SJCRH30 (cell line): ENCODE results near the gene ZNF584. TPM values are rescaled to one million over a fixed set of nuclear protein-coding genes. Genes with fewer than 3 reads are reported as not detected.

Source experiments
- DNase-seq, 2 experiments: peaks; one replicate each; pipeline ENCODE4 v3.0.0-alpha.2; 2015 to 2020
- H3K27ac ChIP-seq: fragments of 250-450 bp; sonication (Bioruptor Pico); 2 replicates; pipeline ENCODE4 v1.5.1; 2020; ENCODE audit warnings: mild to moderate bottlenecking, moderate library complexity
- H3K27me3 ChIP-seq: fragments of 250-450 bp; sonication (Bioruptor Pico); 2 replicates; pipeline ENCODE4 v1.5.1; 2020; ENCODE audit warnings: mild to moderate bottlenecking, moderate library complexity
- H3K36me3 ChIP-seq: fragments of 250-450 bp; sonication (Bioruptor Pico); 2 replicates; pipeline ENCODE4 v1.5.1; 2020; ENCODE audit warnings: mild to moderate bottlenecking, moderate library complexity
- H3K4me1 ChIP-seq: fragments of 250-450 bp; sonication (Bioruptor Pico); 2 replicates; pipeline ENCODE4 v1.5.1; 2020; ENCODE audit warnings: mild to moderate bottlenecking, moderate library complexity
- H3K4me3 ChIP-seq: fragments of 250-450 bp; sonication (Bioruptor Pico); 2 replicates; pipeline ENCODE4 v1.5.1; 2020; ENCODE audit warnings: mild to moderate bottlenecking, moderate library complexity
- H3K9me3 ChIP-seq: fragments of 250-450 bp; sonication (Bioruptor Pico); replicated peaks from 2 replicates; pipeline ENCODE4 v1.5.1; 2020; ENCODE audit warnings: mild to moderate bottlenecking, moderate library complexity
- total RNA-seq: library from RNA; depleted of rRNA; stranded (reverse); fragments of >200 nt; shearing (Covaris generic); gene quantifications from 2 replicates; pipeline ENCODE4 v1.2.3, GENCODE V29; 2014; rRNA removed

ZNF584 gene
- total RNA-seq, 1 experiment from 2014 or later, result 12.2 TPM

- peaks cover 7% of the 10 kb centered on the region; the same call in 1 of the 2 replicates for H3K9me3 ChIP-seq
- no peak overlapping the region for H3K27ac ChIP-seq
- H3K4me1 ChIP-seq, result no peaks in the 10 kb centered on the region
- no peak overlapping the region for H3K4me3 ChIP-seq
- H3K27me3 ChIP-seq, result no peaks in the 10 kb centered on the region
- DNase-seq, result no peak
- H3K36me3 ChIP-seq, result peaks cover 4% of the 10 kb centered on the region; the same call in 1 of the 2 replicates
These were observed 45.3 kb downstream of the ZNF584 start for GRCh38 chr19:58453743-58454142.

- Histone ChIP-seq H3K36me3 (peaks cover 4% of the 10 kb centered on the region; the same call in 1 of the 2 replicates), H3K9me3 (no peaks in the 10 kb centered on the region), H3K4me3 (no peak overlapping the region), H3K4me1 (no peaks in the 10 kb centered on the region), H3K27me3 (no peaks in the 10 kb centered on the region), H3K27ac (no peak overlapping the region)
- DNase-seq, result no peak
These were observed 46.9 kb downstream of the ZNF584 start for GRCh38 chr19:58455306-58455705.

GRCh38 chr19:58456111-58456510, 47.7 kb downstream of the ZNF584 start:
- H3K27ac ChIP-seq, result no peak overlapping the region
- DNase-seq, result no peak
- peaks cover 4% of the 10 kb centered on the region; the same call in 1 of the 2 replicates for H3K36me3 ChIP-seq
- no peaks in the 10 kb centered on the region for H3K9me3 ChIP-seq
- no peaks in the 10 kb centered on the region for H3K27me3 ChIP-seq
- H3K4me3 ChIP-seq, result no peak overlapping the region
- no peaks in the 10 kb centered on the region for H3K4me1 ChIP-seq

GRCh38 chr19:58460039-58460438, 51.6 kb downstream of the ZNF584 start:
- Histone ChIP-seq H3K4me1 (no peaks in the 10 kb centered on the region), H3K4me3 (no peak overlapping the region), H3K9me3 (no peaks in the 10 kb centered on the region), H3K27ac (no peak overlapping the region), H3K27me3 (no peaks in the 10 kb centered on the region), H3K36me3 (peaks cover 4% of the 10 kb centered on the region; the same call in 1 of the 2 replicates)
- no peak for DNase-seq

DNA sequence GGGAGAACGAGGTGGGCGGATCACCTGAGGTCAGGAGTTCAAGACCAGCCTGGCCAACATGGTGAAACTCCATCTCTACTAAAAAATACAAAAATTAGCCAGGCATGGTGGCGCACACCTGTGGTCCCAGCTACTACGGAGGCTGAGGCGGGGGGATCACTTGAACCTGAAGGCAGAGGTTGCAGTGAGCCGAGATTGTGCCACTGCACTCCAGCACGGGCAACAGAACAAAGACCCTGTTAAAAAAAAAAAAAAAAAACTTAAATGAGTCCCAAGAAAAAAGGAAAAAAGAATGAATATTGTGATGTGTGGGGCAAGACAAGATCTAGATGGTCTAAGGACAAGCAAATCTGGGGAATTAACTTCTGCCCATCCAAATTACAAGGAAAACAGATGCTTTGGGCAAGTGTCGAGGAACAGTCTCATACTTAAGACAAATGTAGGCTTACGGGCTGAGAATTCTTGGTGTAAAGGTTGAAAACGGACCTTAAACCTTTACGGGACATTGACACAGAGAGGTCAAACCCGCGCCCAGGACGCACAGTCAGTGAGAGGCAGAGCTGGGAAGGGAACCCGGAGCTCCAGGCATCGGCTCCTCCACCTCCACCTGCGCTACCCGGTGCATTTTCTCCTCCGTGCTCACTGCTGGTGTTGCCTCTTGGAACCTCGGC, 57.8 kb downstream of the ZNF584 start:
- Histone ChIP-seq H3K27me3 (no peaks in the 10 kb centered on the region), H3K4me1 (0 out of 2 replicates have a peak, but pooled peaks cover 2% of the 10 kb centered on the region), H3K27ac (no peak overlapping the region), H3K36me3 (no peaks in the 10 kb centered on the region), H3K4me3 (peak overlapping the region; percentile 77), H3K9me3 (no peaks in the 10 kb centered on the region)
- no peak for DNase-seq

GRCh38 chr19:58466760-58467589, 58.5 kb downstream of the ZNF584 start, which contains the start of gene ZNF324:
Gene ZNF324 (plus strand): TSS chr19:58467080. CDS start chr19:58469186, 2,106 bp downstream.
- DNase-seq, result peak; percentile 97
- Histone ChIP-seq H3K4me3 (peak within 1 kb of the TSS; percentile 77), H3K27ac (peak within 1 kb of the TSS; percentile 20; the same call in 1 of the 2 replicates), H3K36me3 (0 out of 2 replicates have a peak, but pooled peaks cover under 1% of the 10 kb centered on the region), H3K9me3 (no peaks in the 10 kb centered on the region), H3K27me3 (no peaks in the 10 kb centered on the region), H3K4me1 (0 out of 2 replicates have a peak, but pooled peaks cover 2% of the 10 kb centered on the region)

Other genes with a start within 250 kb of the ZNF584 start
- gene ZNF274, start 225.6 kb upstream of the ZNF584 start, total RNA-seq, result 19.3 and 23.3 TPM in 2 replicates
- gene ZNF544, start 179.7 kb upstream of the ZNF584 start, total RNA-seq, result 40.5 and 46.1 TPM in 2 replicates
- 12.7 and 13.4 TPM in 2 replicates for gene ZNF8, start 129.7 kb upstream of the ZNF584 start, total RNA-seq
- gene ERVK3-1, start 103.3 kb upstream of the ZNF584 start, total RNA-seq, result 45.0 and 47.4 TPM in 2 replicates
- 4.7 and 5.0 TPM in 2 replicates for gene ZSCAN22, start 81.7 kb upstream of the ZNF584 start, total RNA-seq
- 9.7 and 10.2 TPM in 2 replicates for gene A1BG, start 55.2 kb upstream of the ZNF584 start, total RNA-seq
- 0.45 and 0.73 TPM in 2 replicates for gene ZNF497, start 45.9 kb upstream of the ZNF584 start, total RNA-seq
- 0.30 and 0.47 TPM in 2 replicates for gene ZNF837, start 27.6 kb upstream of the ZNF584 start, total RNA-seq
- gene RPS5, start 21.4 kb upstream of the ZNF584 start, total RNA-seq, result 1,942 and 2,376 TPM in 2 replicates
- 0.20 and 0.38 TPM in 2 replicates for gene RNF225, start 13.0 kb upstream of the ZNF584 start, total RNA-seq
- gene ZNF132, start 31.5 kb downstream of the ZNF584 start, total RNA-seq, result not detected in 2 replicates
- 6.4 and 6.7 TPM in 2 replicates for gene ZNF324B, start 43.0 kb downstream of the ZNF584 start, total RNA-seq
- 9.1 and 9.6 TPM in 2 replicates for gene ZNF324, start 58.4 kb downstream of the ZNF584 start, total RNA-seq
- gene ZNF446, start 67.7 kb downstream of the ZNF584 start, total RNA-seq, result 6.1 and 6.7 TPM in 2 replicates
- 0.89 and 1.0 TPM in 2 replicates for gene SLC27A5, start 103.3 kb downstream of the ZNF584 start, total RNA-seq
- gene ZBTB45, start 111.2 kb downstream of the ZNF584 start, total RNA-seq, result 5.1 and 5.5 TPM in 2 replicates
- 586 and 615 TPM in 2 replicates for gene TRIM28, start 135.4 kb downstream of the ZNF584 start, total RNA-seq
- gene CHMP2A, start 146.5 kb downstream of the ZNF584 start, total RNA-seq, result 40.1 and 44.9 TPM in 2 replicates
- 62.8 and 72.0 TPM in 2 replicates for gene UBE2M, start 150.0 kb downstream of the ZNF584 start, total RNA-seq
- gene MZF1, start 164.7 kb downstream of the ZNF584 start, total RNA-seq, result 6.0 and 6.5 TPM in 2 replicates